Measurements from ENCODE around the gene SLC24A3.
"Not testable (repeated sequence)": the region's sequence is repeated elsewhere in the genome, so short reads cannot be mapped to it uniquely, and the experiment has no call there.

SLC24A3 gene

DNA sequence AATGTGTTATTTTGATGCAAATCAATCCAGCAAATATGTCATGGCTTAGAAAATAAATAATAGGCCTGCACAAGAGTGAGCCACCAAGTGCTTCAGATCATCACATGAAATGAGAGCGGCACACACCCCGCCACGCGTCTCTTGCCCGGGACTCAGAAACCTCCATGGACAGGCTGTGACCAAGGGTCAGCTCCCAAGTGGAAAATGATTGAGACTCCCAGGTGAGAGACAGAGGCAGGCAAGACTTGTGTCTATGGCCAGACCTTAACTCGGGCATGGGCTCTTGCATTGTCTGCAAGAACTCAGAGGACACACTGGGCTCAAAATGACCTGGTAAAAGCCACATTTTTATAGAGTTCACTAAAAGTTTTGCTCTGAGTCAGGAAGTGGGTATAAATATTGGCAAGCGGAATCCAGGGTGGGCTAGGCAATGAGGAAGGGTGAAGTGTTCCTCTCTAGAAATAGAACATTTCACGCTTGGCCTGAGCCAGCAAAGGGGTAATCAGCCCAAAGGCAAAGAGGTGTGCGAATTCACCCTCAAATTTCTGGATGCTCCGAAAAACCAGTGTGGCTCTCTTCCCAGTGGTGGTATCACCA lies 514.9 kb downstream of the SLC24A3 start:
- no peak for DNase-seq

DNA sequence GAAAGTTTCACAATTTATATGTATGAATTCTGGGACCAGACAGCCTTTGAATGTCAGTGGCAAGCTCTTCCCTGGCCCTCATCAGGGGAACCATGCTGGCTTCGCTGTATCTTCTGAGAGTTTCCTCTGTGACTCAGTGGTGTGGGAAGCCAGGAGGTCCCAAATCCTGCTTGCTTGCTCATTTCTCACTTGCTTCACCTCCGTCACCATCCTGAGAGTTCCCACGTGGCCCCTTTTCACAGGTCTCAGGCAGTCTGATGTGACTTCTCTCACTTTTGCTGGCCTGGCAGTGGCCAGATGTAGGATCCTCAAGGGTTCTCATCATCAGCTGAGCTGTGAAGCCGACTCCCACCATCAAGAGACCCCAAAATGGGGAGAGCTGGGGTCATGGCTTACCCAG lies 517.2 kb downstream of the SLC24A3 start:
- DNase-seq: no peak

DNA sequence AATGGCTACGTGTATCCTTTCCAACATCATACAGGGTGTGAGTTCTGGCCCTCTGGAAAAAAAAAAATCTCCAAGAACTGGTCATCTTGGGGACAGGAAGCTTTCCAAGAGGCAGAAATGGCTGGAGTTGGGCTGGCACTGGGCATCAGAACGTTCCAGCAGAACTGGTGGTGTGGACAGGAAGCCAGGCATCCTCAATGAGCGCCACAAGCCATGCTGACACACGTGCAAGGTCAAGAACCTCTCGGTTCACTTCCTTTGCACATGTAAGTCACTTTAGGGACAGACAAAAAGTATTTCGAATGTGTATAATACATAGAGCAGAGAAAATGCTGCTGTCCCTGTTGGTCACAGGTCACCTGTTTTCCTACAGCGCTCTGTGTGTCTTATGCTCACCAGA lies 518.3 kb downstream of the SLC24A3 start:
- no peak for DNase-seq

- DNase-seq: no peak
These were observed 522.4 kb downstream of the SLC24A3 start for GRCh38 chr20:19734811-19735210.

GRCh38 chr20:19735446-19735845 lies 523.0 kb downstream of the SLC24A3 start:
- no peak for DNase-seq

GRCh38 chr20:19737025-19737424 lies 524.6 kb downstream of the SLC24A3 start:
- no peak for DNase-seq

DNA sequence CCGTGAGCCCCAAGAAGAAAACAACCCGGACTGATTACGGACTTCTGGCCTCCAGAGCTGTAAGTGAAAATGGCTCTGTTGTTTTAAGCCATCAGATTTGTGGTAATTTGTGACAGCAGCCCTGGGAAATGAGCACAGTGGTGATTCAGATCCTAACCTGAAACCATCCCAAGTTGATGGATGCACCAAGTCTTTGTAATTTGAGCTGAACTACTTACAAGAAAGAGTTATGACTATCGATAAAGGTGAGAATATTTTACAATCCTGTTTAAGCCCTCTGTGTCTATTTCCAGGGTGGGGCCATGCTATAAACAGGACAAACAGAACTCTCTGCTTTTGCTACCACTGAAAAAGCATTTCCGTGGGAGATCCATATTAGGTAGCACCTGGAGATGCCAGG lies 526.5 kb downstream of the SLC24A3 start:
- DNase-seq: no peak

DNA sequence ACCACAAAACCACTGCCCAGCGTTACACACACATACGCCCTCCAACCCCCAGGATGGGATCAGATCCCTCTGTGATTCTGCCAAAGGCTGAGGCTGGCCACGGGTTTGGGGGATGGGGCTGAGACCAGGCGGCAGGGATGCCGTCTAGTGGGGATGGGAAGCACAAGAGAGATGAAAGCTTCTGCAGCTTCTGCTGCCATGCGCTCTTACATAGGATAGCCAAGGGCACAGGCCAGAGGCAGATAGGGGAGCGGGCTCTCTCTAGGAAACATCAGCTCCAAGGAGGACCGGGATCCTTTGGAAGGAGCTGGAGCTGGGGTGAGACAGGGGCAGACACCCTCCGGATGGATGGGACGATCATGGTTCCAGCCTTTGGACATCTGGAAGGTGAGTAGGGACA lies 526.9 kb downstream of the SLC24A3 start:
- DNase-seq: no peak

DNA sequence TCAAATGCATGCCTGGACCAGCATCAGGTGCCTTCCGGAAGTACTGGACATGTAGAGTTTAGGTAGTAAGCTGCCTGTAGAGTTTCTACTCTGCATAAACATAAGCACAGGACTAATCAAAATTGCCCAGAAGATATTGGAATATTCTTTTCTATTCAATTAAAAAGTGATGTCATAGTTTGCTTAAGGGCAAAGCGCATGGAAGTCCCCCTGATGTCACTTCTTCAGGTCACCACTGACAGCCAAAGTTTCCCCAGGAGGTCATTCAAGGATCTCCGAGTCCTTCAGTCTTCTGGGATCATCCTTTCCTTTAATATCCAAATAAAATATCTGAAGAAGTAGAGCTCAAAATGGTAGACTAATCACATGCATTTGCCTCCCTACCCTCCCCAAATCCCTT lies 528.1 kb downstream of the SLC24A3 start:
- DNase-seq: no peak

DNA sequence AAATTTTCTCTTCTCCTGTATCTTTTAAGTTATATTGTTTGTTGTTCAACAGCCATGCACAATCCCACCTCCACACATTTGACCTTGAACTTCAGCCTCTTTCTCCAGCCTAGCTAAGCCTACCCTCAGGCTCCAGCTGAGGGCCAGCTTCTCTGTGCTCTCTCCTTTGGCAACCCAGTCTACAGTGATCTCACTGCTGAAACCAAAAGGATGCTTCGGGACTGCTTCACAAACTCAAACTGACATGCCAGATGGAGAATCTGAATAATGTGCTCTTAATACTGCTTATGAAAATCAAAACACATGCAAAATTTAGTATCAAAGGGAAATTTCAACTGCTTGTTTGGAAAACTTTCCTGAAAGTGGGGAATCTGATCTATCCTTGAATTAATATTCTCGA lies 529.5 kb downstream of the SLC24A3 start:
- DNase-seq: no peak

- no peak for DNase-seq
These were observed 530.7 kb downstream of the SLC24A3 start for GRCh38 chr20:19742974-19743639.

GRCh38 chr20:19743640-19743995 lies 531.2 kb downstream of the SLC24A3 start:
- no peak for DNase-seq

GRCh38 chr20:19745106-19745505 lies 532.7 kb downstream of the SLC24A3 start:
- DNase-seq: no peak

- no peak for DNase-seq
These were observed 533.1 kb downstream of the SLC24A3 start for GRCh38 chr20:19745584-19745983.

GRCh38 chr20:19746396-19746795 lies 534.0 kb downstream of the SLC24A3 start:
- no peak for DNase-seq

DNA sequence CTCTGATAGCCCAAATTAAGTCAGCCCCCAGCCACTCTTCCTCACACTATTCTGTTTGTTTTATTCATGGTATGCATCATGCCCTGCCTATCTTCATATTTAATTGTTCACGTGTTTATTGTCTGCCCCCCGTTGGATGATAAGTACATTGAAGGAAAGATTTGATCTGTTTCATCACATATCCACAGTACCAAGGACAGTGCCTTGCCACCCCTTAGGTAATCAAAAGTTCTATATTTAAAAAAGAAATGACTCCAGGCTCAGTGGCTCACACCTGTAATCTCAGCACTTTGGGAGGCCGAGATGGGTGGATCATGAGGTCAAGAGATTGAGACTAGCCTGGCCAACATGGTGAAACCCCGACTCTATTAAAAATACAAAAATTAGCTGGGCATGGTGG lies 535.5 kb downstream of the SLC24A3 start:
- no peak for DNase-seq

DNA sequence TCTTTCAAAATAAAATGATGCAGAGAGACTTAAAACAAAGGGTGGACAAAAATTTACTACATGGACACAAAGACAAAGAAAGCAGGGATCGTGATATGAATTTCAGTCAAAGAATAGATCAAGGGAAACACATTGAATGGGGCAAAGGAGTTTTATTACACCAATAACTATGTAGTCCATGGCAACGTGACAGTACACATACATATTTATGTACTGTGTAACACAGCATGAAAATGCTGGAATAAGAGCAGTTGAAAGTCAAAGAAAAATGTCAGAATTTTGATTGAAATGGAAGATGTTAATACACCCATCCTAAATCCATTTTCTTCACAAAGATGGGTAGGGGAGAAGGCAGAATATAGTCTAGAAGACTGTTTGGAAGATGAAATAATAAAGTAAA lies 536.2 kb downstream of the SLC24A3 start:
- DNase-seq: no peak

GRCh38 chr20:19749618-19750071 lies 537.2 kb downstream of the SLC24A3 start:
- DNase-seq: no peak

- DNase-seq: no peak
These were observed 537.7 kb downstream of the SLC24A3 start for GRCh38 chr20:19750101-19750606.

GRCh38 chr20:19750907-19751636 lies 538.6 kb downstream of the SLC24A3 start:
- DNase-seq: no peak

DNA sequence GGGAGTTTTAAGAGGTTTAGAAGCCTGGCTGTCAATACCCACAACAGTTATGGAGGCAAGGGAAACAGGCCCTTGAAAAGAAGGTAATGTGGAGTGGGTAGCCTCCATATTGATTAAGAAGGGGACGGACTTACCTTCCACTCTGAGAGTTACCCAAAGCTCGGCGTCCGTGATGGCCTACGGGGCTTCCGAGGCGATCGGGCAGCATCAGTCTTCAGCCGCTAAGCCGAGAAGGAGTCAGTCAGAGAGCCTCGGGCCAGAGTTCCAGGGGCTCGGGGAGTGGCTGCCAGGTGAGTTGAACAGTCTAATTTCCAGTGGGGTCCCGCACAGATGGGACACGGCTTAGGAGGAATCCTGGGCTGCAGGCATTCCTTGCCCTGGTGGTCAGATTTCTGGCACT lies 541.8 kb downstream of the SLC24A3 start:
- not testable (repeated sequence) for DNase-seq

GRCh38 chr20:19756761-19757486 lies 544.5 kb downstream of the SLC24A3 start:
- DNase-seq: no peak

DNA sequence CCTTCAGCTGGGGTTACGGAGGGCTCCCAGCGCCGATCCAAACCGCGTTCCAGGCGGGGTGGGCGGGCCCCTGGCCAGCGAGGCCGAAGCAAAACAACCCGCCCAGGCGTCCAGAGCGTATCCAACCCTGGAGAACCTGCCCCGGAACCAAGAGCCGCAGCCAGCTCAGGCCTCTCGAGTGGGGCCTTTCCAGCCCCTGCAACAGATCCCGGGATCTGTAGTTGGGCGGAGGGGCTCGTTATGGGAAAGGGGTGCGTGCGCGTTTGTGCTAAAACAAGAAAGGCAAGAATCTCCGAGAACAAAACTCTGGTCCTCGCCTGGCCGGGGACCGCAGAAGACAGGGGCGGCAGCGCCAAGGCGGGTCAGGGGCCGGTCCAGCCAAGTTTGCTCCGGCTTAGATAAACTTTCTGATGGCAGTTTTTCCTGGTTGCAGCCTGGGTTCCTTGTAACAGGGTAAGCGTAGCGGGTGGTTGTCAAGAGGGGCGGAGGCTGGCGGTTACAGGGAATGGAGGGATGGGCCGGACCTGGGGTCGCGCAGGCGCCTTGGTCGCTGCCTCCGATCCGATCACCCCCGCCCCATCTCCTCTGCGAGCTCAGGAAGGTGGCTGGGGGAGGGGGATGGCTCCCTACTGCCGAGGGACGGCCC lies 545.2 kb downstream of the SLC24A3 start:
- DNase-seq: no peak
